GM19023 (cell line): Measurements from ENCODE around the gene ELOVL6.

Experiments used
- ATAC-seq: cut with Tn5 transposase; IDR thresholded peaks from one replicate; pipeline ENCODE4 v1.9.1; 2021; ENCODE audit warnings: mild to moderate bottlenecking, moderate library complexity; ENCODE audit not compliant: unreplicated experiment

Gene ELOVL6

DNA sequence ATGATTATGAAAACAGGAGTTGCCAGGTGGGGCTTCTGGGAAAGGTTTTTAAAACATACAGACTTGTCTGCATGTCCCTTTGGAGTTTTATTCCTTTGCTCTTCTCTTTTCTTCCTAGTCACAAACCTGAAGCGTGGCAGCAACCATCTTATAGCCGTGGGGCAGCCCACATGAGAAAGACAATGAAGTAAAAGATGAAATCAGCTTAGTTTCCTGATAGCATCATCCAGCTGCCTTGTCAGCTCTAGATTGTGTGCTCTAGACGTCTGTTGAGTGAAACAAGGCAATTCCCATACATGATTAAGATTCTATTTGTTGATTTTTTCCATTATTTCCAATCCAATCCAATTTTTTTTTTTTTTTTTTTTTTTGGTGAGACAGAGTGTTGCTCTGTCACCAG, 68.9 kb downstream of the ELOVL6 start:
- no peak for ATAC-seq

DNA sequence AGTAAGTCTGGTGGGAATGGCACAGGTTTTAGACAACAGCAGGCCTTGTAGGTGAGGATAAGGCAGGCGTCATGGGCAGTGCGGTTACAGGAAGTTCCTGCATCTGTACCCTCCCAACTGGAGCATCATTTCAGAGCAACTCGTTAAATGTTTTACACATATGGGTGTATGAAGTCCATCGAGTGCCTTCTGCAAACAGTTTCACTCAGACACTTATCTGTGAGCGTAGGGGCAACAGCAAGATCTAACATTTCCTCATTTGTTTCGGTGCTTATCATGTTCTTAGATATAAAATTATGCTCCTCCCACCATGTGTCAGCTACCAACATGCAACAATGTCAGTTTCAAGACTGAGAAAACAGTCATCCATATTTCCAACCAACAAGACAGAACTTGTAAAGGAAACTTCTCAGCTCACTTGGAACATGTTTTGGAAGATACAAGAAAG, 69.9 kb downstream of the ELOVL6 start:
- no peak for ATAC-seq

DNA sequence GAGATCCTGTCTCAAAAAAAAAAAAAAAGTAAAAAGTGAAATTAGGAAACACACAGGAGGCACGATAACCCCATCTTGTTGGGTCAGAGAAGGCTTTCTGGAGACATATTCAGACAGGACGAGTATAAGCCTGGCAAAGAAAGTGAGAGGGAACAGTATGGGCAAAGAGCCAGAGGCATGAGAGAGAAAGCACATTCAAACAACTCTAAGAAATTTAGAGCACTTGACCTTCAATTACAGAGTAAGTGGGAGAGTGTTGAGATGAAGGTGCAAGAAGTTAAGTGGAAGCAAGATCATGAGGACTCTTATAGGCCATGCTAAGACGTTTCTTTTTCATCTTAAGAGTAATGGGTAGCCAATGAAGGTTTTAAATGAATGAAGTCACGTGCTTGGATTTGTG, 70.4 kb downstream of the ELOVL6 start:
- ATAC-seq = no peak

DNA sequence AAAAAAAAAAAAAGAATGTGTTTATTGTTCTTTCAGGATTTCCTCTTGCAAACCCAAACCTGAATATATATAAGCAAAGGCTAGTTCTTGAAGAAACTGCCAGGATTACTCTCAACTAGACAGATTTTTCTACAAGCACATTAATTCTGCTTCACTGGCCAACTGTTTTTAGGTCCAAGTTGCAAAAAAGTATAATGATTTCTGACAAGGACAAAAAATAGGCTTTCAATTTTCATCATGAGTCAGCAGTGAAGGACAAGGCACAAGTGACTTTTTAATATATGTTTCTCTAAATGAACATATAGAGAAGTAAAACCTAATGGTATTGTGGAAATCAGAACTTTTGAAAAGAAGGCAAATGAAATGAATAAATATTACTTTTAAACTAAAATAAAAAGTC, 73.7 kb downstream of the ELOVL6 start:
- ATAC-seq = no peak

DNA sequence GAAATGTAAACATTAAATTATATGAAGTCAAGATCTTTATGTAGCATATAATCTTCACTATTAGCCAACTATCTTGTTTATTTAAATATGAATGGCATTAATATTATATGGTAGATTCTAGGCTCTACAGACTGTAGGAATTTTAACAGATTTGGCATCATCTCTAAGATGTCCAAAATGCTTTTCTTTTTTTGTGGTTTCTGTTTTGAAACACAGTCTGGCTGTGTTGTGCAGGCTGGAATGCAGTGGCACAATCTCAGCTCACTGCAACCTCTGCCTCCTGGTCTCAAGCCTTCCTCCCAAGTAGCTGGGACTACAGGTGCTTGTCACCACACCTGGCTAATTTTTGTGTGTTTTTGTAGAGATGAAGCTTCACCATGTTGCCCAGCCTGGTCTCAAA, 76.2 kb downstream of the ELOVL6 start:
- ATAC-seq = no peak

DNA sequence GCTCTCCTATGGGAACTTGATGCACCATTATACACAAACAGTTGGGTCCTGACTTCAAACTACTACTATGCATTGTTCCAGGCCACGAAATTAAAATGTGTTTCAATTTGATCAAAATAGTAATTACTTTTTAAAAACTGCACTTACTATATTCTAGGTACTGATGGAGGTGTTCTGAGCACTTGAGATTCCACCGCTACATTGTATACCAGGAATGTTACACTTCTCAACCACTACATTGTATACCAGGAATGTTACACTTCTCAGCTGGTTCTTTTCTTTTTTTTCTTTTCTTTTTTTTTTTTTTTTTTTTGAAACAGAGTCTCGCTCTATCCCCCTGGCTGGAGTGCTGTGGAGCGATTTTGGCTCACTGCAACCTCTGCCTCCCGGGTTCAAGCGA, 77.9 kb downstream of the ELOVL6 start:
- no peak for ATAC-seq

DNA sequence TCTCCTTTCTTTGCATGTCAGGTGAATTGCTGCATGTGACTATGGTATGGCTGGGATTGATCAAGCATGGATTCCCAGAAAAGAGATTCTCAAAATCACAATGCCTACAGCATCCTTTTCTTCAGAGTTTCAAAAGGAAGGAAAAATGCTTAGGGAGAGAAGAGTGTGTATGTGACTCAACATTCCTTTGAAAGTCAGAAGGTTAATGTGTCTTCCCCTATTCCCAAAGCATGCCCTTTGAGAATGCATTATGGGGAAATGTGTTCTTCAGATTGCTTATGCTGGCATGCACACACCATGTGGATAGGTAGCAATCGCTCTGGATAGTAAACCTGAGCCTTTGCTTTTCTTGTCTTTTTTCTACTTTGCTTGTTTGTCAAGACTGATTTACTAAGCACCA, 78.5 kb downstream of the ELOVL6 start:
- no peak for ATAC-seq

DNA sequence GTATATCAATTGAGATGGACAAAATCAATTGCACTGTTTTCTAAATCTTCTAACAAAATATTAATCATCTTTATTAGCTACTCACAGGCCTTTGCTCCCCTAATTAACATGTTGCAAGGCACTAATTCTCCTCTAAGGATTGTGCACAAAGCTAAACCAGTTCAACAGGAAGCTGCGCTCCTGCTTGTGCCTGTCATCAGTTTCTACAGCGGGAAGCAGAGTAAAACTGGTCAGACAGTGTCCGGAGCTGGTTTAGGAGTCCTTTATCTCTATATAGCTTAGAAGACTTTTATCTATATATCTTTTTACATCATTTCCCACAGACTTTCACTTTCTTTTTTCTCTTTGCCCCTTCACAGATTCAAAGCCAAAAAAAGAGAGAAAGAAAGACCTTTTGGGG, 79.1 kb downstream of the ELOVL6 start:
- no peak for ATAC-seq

DNA sequence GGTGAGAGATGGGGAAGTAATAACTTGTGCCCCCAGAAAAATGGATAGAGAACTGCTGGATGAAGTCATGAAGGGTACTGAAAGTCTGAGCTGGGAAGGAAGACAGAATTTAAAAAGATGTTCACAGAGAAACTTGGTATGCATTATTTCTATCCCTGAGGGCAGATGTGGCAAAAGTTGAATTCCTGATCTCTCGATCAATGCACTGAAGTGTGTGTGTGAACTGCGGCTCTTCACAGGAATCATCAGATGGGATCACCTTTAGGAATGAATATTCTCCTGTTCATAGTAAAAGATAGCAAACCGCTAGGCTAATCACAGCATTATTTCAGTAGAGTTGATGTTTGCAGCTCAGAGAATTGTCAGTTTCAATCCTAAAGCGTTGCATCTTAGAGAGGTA, 86.4 kb downstream of the ELOVL6 start:
- no peak for ATAC-seq

DNA sequence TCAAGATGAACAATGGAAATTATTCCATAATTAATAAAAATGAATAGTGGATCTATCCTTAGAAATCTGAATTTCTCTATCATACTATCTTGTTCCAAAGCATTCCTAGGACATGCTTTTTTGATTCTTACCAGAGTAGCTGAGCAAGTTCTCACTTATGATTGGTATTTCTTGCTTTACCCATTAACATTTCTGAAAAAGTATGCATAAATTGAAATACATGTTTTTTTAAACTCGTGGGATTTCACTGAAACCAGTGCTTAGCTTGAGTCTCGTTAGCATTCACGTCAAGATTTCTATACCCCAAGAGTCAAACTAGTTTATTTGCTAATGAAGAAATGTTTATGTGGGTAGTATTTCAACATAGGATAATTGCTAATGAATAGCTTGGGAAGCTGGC, 89.0 kb downstream of the ELOVL6 start:
- ATAC-seq = no peak

DNA sequence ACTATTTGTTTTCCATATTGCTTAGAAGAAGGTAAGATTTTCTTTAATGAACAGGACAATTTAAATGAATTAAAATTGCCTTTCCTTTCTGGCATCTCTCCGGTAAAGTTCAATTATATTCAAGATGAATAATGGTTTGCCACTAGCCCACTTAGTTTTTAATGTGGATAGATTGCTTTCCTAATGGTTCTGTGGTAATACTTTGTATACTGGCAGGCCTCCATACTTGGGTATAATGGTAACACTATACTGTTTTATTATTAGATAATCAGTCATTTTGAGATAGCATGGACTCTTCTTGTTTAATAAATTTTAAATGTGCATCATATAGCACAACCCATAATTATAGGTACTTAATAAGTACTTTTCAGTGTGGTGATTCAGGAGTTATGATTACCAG, 89.5 kb downstream of the ELOVL6 start:
- no peak for ATAC-seq

DNA sequence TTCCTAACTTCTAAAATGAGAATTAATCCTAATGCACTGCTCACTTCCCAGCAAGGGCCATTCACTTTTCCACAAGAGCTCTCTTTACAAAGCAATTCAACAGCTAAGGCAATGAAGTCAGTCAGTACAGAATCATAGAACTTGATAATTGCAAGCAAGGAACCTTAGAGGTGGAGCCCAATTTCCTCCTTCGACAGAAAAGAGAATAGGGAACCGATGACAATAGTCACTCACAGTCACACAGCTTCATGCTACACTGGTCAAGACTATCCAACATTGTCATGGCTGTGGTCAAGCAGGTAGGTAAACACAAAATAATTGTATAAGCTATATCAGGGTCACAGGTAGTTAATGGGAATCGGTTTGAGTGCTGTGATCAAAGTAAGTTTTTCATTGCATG, 90.0 kb downstream of the ELOVL6 start:
- peak; percentile 70 for ATAC-seq

DNA sequence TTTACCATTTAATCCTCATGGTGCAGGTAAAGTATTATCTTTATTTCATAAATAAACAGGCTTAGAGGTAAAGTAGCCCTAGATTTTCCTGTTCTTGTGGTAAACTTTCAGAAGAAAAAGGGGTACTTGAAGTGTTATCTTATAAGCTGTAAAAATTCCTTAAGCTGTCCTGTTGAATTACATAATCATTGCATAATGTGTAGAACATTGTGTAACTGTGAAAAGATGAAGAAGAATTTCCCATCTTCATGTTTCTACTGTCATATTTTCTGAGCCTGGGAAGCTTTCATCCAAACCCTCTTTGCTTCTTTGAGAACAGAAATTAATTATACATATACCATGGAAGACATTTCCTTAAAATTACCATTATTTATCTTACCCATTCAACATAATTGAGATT, 90.5 kb downstream of the ELOVL6 start:
- ATAC-seq = no peak

DNA sequence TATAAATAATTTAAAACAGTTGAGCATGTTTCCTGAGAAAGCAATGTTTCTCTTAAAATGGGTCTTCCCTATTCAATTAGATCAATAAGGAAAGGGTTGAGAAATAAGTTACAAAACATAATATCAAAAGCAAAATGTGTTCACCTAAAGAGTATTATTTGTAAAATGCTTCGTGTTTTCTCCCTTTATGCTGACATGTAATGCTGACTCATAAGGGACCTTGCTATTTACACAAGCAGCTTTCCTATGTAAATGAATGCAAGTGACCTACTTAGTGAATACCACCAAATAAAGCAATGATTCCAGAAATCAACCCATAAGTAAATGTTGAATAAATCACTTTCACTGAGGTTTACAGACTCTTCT, 91.5 kb downstream of the ELOVL6 start:
- peak; percentile 87 for ATAC-seq

DNA sequence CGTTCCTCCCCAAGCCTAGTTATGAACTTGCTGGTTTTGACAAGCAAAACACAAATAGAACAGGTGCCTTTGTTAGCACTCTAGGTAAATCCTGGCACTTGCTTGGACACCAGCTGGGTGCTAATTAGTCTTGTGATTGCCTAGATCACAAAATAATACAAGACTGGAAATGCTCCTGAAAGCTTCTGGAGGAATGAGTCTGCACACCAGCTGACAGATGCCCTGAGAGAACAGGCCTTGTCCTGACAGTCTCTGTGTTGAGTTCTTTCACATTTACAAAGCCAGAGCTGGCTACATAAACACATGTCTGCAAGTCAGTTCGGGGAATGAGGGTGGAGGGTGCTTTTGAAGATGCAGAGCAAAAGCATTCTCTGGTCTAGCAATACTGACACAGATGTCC, 93.8 kb downstream of the ELOVL6 start:
- no peak for ATAC-seq

DNA sequence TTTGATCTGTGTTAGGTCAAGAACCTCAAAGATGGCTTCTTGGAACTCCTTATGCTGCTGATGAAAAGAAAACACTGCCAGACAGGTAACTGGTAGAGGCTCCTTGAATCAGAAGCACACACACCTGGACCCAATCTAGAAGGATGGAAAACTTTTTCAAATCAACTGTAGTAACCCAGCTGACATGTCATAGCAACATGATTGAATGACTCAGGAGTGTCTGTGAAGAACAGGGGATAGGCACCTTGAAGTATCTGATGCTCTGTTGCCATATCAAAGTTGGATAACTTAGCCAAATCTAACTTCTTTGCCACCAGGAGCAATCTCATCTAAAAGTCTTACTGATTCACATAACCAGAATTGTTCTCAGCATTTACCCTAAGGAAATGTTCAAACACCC, 98.8 kb downstream of the ELOVL6 start:
- no peak for ATAC-seq

DNA sequence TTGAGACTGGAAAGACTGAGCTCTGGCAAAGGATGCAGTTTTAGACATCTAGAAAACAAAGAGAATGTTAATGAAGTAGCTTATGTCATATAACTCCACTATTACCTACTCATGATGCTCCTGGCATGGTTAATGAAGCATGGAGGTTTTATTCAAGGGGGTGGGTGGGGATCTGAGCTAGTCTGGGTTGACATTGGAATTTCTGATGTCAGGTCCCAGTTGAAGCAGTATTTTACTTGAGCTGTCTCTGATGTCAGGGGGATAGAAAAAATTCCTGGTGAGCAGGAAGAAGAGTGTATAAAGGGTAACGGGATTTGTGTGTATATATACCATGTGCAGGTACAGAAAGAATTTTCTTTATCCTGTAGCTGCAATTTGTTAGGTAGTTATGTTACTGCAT, 102.0 kb downstream of the ELOVL6 start:
- ATAC-seq = no peak

DNA sequence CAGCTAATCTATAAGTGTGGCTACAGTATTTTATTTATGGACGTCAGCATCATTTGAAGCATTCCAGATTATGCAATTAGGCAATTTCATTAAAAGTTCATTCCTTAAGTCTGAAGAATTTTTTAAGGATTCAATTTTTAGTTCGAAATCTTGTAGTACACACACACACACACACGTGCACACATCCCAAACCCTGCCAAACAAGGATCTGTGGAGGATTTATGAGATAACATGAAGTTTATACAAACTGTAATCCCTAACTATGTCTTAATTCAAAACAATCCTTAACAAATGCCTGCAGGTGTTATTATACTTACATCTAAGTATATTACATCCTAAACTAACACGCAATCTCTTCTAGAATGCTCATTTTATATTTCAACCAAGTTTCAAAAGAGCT, 105.8 kb downstream of the ELOVL6 start:
- ATAC-seq = no peak

DNA sequence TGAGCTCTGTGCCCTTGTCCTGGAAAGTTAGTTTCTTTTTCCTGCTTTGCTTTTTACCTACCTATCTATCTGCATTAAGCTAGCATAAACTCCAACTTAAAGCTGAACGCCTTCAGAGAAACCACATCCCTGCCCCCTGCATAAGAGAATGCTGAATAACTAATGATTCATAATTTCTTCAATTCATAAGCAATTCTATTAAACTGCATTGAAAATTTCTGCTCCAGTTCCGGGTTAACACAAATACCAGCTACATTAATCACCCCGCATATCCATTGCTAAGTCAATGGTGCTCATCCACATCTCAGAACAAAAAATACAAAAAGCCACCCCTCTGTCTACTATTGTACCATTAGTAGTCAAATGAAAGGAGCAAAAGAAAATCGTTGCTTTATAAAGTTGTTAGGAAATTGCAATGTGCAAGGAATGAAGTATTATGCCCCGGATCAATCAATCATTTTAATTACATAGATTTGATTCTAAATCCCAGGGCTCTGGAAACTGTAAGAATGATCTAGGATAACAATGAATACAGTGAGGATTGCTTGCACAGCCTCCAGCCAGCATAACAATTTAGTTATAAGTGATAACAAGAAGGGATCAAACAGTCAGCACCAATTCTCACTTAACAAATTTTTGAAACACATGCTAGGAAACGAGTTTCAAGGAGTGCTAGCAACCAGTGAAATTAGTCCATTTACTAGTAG, 106.8 kb downstream of the ELOVL6 start:
- ATAC-seq = no peak

DNA sequence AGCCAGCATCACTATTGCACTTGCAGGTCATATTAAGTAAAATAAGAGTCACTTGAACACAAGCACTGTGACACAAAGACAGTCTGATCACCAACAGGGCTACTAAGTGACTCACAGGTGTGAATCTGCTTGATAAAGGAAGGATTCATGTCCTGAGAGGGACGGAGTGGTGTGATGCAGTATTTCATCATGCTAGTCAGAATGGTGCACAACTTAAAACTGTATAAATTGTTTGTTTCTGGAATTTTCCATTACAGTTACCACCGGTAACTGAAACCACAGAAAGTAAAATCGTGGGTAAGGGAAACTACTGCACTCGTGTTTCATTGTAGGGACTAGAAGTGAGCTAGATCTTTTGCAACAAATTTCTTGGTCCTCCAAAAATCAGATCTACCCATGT, 109.7 kb downstream of the ELOVL6 start:
- ATAC-seq = peak; percentile 69

DNA sequence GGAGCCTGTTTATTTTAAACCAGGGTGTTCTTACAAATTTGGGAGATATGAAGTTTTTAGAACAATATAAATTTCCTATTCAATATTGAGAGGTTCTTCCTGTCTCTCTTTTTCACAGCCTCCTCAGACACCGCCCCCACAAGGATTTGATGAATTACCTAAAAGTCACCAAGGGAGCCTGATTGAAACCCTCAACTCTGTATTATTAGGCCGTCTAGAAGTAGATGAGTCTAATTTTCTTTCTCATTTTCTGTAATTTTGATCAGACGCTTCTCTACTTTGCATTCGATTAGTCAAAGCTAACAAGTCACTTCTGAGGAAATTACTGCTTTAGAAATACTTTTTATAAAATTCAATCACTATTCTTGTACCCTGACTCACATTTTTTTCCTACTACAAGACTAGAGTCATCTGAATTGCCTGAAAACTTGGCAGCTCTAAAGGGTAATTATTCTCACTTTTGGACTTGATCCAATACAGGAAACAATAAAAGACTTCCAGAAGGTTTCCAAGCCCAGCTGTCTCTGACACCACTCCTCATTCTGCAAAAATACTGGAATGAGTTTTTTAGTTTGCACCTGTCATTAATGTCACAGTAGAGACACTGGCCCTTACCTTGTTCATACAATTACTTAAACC, 111.2 kb downstream of the ELOVL6 start:
- no peak for ATAC-seq

DNA sequence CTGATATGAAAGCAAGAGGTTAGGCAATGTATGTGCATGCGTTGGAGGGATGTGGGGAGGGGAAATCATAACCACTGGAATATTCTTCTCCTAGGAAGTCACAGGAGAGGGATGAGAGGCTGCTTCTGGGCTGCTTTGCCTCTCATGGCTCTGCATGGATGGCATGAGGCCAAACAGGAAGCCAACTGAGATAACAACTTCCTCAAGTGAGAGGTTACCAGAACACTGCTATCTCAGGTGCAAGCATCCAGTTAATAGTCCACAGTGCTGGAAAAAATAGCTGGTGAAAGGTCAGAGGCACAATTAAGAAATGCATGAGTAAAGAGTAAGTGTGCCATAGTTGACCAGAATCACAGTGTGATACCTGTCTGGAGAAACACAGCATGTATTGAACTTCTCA, 113.3 kb downstream of the ELOVL6 start:
- ATAC-seq = no peak

DNA sequence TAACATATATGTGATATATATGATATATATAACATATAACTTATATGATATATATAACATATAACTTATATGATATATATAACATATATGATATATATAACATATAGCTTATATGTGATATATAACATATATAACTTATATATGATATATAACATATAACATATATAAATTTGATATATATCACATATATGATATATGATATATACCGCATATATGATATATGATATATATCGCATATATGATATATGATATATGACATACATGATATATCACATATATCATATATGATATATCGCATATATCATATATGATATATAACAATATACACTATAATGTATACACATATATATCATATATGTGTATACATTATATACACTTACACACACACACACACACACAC, 114.3 kb downstream of the ELOVL6 start:
- no peak for ATAC-seq
